ENCODE results near the gene CTSC.

DNA sequence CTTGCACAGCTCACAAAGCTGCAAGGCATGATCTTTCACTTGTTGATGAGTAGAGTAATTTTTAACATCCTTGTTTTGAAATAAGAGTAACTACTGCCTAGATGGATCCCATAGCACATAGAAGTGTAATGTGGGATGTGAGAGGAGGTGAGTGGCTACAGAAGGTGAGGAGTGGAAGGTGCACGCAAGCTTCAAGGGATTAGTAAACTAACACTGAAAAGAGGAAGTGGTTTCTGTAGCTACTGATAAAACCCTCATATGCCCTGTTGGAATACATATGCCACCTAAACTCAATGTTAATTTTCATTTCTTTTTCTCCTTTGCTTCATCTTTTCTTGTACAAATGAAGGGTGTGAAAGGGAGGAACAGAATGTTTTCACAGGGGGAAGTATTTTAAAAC lies 22.0 kb upstream of the CTSC start:
- no peak for TF ChIP-seq ZNF207 (IDR thresholded peaks at IDR 0.05; ENCODE audit: borderline replicate concordance)
- TF ChIP-seq GTF2F1 (IDR thresholded peaks at IDR 0.05; ENCODE audit: low read length): no peak
- TF ChIP-seq HES4 (CRISPR knock-in tag; IDR thresholded peaks at IDR 0.05; ENCODE audit: borderline replicate concordance): no peak
- TF ChIP-seq UBTF (CRISPR knock-in tag; IDR thresholded peaks at IDR 0.05): no peak
- TF ChIP-seq ZFX (CRISPR knock-in tag; IDR thresholded peaks at IDR 0.05; ENCODE audit: low read depth): no peak
- TF ChIP-seq CTCF (CRISPR knock-in tag; IDR thresholded peaks at IDR 0.05): no peak
- TF ChIP-seq SP140L (CRISPR knock-in tag; IDR thresholded peaks at IDR 0.05; ENCODE audit: borderline replicate concordance): no peak
- no peak for TF ChIP-seq TAF1 (CRISPR knock-in tag; IDR thresholded peaks at IDR 0.05)
- TF ChIP-seq FOSL1 (CRISPR knock-in tag; IDR thresholded peaks at IDR 0.05; ENCODE audit: borderline replicate concordance): no peak
- TF ChIP-seq PCBP1 (IDR thresholded peaks at IDR 0.05; ENCODE audit: borderline replicate concordance, low read depth, low read length): no peak
- TF ChIP-seq SIN3A (IDR thresholded peaks at IDR 0.05; ENCODE audit: borderline replicate concordance, low read depth, low read length): no peak
- no peak for TF ChIP-seq AFF4 (CRISPR knock-in tag; IDR thresholded peaks at IDR 0.05)
- TF ChIP-seq RAD51 (IDR thresholded peaks at IDR 0.05; ENCODE audit: borderline replicate concordance): no peak
- no peak for TF ChIP-seq MNT (IDR thresholded peaks at IDR 0.05)
